Hepatocyte (in vitro differentiated cells): ENCODE measurements around the gene BAMBI.

Experiments
- EZH2 ChIP-seq: fragments of 200-600 bp; sonication (generic); IDR thresholded peaks from 2 replicates; pipeline ENCODE4 v1.6.1; 2016; ENCODE audit warnings: antibody characterized with exemption, mild to moderate bottlenecking, borderline replicate concordance
- EZH2phosphoT487 ChIP-seq: fragments of 200-600 bp; sonication (generic); IDR thresholded peaks from one replicate; pipeline ENCODE4 v1.6.1; 2018; ENCODE audit warnings: antibody characterized with exemption, mild to moderate bottlenecking, low read depth, moderate library complexity; ENCODE audit not compliant: unreplicated experiment, severe bottlenecking
- TF ChIP-seq, protein P1 (sequence below): fragments of 200-600 bp; sonication (generic); IDR thresholded peaks from 2 replicates; pipeline ENCODE4 v1.5.1; 2016; ENCODE audit warnings: antibody characterized with exemption, mild to moderate bottlenecking; ENCODE audit not compliant: poor library complexity

DNA sequence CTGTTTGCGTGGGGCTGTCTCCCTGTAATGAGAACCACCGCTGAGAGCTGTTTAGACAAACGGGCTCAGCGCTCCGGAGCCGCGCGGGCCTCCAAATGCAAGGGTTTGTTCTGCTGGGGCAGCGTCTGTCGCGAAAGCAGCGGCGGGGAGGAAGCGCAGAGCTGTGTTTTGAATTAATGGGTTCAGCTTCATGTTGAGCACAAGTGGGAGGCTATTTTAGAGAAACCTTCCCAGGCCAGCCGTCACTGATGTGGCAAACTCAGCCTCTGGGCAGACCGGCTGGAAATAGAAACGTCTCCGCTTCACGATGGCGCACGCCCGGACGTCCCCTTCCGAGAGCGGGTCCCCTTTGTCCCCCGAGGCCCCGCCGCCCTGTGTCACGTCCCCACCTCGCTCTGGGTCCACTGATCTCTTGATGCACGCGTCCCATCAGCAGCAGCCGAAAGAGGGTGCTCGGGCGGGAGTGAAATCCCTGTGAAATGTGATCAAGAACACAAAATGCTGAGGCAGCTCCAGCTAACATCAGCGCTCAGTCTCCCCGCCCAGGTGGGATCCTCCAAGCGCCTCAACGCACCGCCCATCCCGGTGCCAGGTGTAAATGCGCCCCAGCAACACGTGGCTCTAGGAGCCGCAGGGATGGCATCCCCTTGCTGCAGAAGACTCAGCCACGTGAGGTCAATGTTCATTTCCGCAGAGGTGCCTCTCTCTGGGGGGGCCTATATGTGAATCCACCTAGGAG is 44.9 kb downstream of the BAMBI start:
- TF ChIP-seq, protein P1, sequence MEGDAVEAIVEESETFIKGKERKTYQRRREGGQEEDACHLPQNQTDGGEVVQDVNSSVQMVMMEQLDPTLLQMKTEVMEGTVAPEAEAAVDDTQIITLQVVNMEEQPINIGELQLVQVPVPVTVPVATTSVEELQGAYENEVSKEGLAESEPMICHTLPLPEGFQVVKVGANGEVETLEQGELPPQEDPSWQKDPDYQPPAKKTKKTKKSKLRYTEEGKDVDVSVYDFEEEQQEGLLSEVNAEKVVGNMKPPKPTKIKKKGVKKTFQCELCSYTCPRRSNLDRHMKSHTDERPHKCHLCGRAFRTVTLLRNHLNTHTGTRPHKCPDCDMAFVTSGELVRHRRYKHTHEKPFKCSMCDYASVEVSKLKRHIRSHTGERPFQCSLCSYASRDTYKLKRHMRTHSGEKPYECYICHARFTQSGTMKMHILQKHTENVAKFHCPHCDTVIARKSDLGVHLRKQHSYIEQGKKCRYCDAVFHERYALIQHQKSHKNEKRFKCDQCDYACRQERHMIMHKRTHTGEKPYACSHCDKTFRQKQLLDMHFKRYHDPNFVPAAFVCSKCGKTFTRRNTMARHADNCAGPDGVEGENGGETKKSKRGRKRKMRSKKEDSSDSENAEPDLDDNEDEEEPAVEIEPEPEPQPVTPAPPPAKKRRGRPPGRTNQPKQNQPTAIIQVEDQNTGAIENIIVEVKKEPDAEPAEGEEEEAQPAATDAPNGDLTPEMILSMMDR = no peak
- TF ChIP-seq EZH2 (no peak), EZH2phosphoT487 (no peak)
